ENCODE data around the gene SET.
"Not testable (repeated sequence)": the region's sequence is repeated elsewhere in the genome, so short reads cannot be mapped to it uniquely, and the experiment has no call there.

Gene SET, protein sequence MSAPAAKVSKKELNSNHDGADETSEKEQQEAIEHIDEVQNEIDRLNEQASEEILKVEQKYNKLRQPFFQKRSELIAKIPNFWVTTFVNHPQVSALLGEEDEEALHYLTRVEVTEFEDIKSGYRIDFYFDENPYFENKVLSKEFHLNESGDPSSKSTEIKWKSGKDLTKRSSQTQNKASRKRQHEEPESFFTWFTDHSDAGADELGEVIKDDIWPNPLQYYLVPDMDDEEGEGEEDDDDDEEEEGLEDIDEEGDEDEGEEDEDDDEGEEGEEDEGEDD

DNA sequence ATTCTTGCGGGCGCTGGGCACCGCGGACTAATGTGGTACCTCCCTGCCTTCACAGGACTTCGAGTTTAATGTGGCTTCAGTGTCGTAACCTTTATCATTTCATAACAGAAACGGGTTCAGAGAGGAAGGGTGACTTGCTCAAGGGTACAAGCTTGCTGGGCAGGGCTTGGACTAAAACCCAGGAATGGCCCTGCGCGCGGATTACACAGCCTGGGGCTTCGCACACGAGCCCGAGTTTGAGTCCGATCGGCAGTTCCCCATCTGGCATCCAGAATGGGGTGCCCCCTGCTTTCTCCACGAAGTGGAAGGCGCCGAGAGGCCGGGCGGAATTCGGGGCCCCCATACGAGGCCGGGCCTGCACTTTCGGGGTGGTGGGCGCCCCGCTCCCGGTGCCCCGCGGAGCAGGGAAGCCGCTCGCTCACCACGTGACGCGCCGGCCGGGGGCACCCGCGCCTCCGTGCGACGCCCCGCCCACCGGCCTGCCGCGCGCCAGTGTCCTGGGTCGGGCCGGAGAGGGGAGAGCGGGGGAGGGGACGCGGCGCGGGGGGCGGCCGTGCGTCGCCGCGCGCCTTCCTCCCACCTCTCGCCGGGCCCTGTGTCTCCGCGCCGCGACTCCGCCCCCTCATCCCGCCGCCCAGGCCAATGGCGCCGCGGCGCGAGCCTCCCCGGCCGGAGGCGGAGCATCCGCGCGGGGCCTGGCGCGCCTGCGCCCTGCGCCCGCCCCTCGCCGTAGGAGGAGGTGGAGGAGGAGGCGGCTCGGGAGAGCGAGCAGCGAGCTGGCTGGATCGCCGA lies at the start of gene SET:
TSS of gene SET (plus strand) at position 722 of the 792 bp plus-strand sequence. CDS start 361 bp downstream, outside the sequence.
- DNase-seq (ENCODE audit: low read depth): peak; percentile 86

DNA sequence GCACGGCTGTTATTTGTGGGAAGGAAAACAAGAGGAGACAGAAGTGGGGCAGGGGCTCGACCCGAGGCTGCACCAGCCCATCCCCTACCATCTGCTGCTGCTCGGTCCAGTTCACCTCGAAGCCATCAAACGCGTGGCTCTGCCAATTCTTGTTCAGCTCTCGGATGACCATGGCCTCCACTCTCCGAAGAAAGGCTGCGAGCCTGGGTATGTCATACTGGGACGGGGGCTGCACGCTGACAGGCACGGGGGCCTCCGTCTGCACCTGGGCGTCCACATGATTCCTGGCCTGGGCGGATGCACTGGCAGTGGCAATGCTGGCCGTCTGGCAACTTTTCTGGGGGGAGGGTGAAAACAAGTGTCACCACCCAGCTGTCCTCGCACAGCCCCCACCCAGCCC lies 48.4 kb upstream of the SET start:
- DNase-seq (ENCODE audit: low read depth): no peak

DNA sequence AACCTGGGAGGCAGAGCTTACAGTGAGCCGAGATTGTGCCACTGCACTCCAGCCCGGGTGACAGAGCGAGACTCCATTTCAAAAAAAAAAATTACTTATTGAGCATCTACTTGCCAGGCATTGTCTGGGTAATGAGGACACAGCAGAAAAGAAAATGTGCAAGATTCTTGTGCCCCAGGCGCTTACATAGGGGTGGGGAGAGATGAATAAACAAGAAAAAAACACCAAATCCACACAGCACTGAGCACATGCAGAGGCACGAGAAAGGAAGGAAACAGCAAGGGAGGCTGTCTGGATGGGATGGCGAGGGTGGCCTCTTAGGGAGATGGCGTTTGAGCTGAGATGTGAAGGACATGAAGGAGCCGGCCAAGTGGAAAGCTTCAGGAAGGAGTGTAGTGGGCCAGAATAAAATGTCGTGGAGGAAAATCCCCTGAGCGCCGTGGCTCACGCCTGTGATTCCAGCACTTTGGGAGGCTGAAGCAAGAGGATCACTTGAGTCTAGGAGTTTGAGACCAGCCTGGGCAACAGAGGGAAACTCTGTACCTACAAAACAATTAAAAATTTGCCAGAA lies 46.3 kb upstream of the SET start:
- DNase-seq (ENCODE audit: low read depth): no peak

DNA sequence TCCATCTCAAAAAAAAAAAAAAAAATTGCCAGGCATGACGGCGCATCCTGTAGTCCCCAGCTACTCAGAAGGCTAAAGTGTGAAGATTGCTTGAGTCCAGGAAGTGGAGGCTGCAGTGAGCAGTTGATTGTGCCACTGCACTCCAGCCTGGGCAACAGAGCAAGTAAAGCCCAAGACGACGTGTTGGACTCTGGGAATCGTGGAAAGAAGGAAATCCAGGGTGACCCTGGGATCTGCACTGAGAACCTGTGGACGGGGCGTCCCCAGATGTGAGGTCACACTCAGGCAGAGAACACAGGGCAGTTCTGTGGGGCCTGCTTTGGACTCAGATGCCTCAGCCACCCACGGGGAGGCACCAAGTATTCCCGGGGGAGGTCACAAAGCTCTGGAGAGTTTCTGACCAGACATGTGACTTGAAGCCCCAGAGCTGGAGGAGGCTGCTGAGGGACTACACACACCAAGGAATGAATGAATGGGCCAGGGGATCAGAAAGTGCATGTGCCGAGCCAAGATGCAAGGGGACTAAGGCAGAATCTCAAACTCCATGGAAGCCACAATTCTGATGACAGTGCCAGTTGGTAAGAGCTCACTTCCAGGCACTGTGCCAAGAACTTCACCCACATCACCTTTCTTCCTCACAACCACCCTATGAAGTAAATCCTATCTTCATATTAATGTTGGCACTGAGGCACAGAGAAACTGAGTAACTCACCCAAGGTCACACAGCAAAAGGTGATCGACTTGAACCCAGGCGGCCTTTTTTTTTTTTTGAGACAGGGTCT lies 45.3 kb upstream of the SET start:
- DNase-seq (ENCODE audit: low read depth): no peak

DNA sequence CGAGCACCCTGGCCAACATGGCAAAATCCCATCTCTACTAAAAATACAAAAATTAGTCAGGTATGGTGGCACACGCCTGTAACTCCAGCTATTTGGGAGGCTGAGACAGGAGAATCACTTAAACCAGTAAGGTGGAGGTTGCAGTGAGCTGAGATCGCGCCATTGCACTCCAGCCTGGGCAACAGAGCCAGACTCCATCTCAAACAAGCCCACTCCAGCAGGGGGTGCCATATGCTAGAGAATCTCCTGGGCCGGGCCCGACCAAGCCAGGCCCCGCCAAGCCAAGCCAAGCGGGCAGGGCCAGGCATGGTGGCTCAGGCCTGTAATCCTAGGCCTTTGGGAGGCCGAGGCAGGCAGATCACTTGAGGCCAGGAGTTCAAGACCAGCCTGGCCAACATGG lies 40.8 kb upstream of the SET start:
- DNase-seq (ENCODE audit: low read depth): not testable (repeated sequence)

- DNase-seq (ENCODE audit: low read depth): no peak
Observed at GRCh38 chr9:128651798-128652197, 37.2 kb upstream of the SET start.

DNA sequence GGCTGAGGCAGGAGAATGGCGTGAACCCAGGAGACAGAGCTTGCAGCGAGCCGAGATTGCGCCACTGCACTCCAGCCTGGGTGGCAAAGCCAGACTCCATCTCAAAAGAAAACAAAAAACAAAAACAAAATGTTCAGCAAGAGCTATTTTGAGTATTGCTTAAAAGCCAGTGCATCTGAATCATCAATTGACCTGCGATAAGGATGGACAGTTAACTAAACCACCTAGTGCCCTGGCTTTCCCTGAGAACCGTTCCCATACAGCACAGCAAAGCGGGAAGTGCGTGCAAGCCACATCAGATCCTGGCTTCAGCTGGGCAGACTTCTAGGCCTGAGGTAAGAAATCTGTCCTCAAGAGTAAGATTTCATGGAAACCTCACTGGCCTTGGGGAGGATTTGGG lies 35.1 kb upstream of the SET start:
- no peak for DNase-seq (ENCODE audit: low read depth)

DNA sequence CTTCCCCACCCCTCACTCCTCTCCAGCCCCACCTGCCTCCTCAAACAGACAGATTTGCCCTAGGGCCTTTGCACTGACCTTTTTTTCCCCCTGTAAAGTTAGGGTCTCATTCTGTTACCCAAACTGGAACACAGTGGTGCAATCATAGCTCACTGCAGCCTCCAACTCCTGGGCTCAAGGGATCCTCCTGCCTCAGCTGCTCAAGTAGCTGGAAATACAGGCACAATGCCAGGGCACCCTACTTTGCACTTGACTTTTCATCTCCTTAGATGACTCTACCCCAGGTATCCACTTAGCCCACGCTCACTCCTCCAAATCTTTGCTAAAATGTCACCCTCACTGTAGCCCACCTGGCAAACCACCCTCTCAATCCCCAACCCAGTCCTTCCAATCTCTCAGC lies 34.5 kb upstream of the SET start:
- no peak for DNase-seq (ENCODE audit: low read depth)

DNA sequence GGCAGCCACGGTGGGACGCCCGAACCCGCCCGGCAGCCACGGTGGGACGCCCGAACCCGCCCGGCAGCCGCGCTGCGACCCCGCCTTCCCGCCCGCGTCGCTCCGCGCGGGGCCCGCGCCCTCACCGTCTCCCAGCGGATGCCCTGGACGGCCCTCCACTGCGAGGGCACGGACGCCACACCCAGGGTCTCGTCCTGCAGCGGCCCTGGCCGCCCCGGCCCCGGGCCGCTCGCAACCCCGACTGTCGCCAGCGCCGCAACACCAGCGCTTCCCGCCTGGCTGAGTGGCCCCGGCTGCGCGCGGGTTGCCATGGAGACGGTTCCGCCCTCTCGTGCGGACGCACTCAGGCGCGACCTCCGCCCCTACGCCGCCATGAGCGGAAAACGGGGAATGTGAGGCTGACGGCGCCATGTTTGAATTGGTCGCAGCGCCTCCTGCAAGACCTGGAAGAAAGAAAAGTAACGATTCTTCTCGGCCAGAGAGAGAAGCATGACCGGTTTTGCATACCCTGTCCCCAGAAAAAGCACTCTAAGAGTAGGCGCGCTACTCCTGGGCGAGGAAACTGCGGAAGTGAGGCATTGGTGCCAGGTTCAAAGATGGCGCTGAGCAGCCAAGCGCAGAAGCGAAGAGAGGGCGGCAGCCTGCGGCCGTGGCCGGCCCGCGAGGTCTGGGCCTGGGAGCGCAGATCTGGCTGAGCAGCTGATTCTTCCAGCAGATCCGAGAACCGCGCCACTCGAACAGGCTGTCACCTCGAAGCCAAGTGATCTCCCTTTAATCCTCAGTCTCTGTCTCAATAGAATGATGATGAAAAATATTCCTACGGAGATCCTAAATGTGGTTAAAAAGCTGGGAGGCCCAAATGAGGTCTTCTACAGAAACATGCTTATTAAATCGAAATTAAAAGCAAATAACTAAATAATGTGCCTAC lies 32.3 kb upstream of the SET start, which contains the start of gene DYNC2I2:
TSS of gene DYNC2I2 (minus strand) at position 432 of the 928 bp plus-strand sequence. CDS start at position 311, 121 bp downstream.
- DNase-seq (ENCODE audit: low read depth): peak; percentile 84

DNA sequence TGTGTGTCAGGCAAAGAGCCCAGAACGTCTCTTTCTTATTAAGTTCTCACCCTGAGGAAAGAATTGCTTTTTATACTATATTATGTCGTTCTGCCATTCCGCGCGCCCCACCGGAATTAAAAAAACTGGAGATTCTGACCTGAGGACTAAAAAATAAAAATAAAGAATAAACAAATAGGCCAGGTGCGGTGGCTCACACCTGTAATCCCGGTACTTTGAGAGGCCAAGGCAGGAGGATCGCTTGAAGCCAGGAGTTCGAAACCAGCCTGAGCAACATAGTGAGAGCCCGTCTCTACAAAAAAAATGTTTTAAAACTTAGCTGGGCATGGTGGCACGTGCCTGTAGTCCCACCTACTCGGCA lies 31.7 kb upstream of the SET start:
- no peak for DNase-seq (ENCODE audit: low read depth)

DNA sequence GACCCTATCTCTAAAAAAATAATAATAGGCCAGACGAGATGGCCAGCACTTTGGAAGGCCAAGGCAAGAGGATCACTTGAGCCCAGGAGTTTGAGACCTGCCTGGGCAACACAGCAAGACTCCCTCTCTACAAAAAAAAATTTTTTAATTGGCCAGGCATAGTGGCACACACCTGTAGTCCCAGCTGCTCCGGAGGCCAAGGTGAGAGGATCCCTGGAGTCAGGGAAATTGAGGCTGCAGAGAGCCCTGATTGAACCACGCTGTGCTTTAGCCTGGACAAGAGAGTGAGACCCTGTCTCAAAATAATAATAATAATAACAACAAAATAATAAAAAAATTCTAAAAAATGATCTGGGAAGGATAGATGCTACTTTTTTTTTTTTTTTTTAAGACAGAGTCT lies 31.2 kb upstream of the SET start:
- no peak for DNase-seq (ENCODE audit: low read depth)

DNA sequence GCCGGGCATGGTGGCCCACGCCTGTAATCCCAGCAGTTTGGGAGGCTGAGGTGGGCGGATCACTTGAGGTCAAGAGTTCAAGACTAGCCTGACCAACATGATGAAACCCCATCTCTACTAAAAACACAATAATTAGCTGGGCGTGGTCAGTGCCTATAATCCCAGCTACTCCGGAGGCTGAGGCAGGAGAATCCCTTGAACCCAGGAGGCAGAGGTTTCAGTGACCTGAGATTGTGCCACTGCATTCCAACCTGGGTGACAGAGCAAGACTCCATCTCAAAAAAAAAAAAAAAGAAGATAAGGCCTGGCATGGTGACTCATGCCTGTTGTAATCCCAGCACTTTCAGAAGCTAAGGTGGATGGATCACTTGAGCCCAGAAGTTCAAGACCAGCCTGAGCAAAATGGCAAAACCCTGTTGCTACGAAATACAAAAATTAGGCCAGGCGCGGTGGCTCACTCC lies 22.5 kb upstream of the SET start:
- not testable (repeated sequence) for DNase-seq (ENCODE audit: low read depth)

DNA sequence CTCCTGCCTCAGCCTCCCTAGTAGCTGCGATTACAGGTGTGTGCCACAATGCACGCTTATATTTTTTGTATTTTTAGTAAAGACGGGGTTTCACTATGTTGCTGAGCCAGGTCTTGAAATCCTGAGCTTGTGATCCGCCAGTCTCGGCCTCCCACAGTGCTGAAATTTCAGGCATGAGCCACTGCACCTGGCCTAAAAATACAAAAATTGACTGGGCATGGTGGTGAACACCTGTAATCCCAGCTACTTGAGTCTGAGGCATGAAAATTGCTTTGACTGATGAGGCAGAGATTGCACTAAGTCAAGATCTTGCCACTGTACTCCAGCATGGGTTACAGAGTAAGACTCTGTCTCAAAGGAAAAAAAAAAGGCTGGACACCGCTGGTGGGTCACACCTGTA lies 19.2 kb upstream of the SET start:
- DNase-seq (ENCODE audit: low read depth): no peak

GRCh38 chr9:128675382-128675781 lies 13.6 kb upstream of the SET start:
- DNase-seq (ENCODE audit: low read depth): no peak

- no peak for DNase-seq (ENCODE audit: low read depth)
Observed at GRCh38 chr9:128677794-128678193, 11.2 kb upstream of the SET start.

DNA sequence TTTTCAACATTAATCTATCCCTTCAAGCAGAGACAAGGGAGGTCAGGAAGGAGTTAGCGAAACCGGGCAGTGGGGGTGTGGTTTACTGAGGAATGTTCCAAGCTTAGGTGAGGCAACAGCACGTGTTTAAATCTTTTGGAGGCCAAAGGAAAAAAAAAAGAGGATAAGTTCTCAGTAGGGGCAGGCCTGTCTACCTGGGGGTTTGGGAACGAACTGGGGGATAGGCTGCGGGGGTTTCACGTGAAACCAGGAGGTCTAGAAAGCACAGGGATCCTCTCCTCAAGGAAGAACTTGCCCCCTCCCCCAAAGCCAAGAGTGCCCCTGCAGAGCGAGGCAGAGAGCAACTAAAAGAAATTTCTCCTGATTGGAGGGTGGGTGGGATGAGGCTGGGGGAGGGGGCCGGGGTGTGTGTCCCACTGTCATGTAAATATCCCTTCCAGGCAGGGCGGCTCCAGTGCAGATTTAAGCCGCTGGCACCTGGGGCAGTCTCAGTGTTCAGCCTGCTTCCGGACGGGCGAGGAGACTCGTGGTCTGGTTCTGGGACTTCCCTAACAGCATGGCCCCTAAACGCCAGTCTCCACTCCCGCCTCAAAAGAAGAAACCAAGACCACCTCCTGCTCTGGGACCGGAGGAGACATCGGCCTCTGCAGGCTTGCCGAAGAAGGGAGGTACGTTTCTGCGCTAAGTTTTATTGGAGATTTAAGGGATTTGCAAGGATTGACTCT lies 5.5 kb upstream of the SET start:
- no peak for DNase-seq (ENCODE audit: low read depth)

DNA sequence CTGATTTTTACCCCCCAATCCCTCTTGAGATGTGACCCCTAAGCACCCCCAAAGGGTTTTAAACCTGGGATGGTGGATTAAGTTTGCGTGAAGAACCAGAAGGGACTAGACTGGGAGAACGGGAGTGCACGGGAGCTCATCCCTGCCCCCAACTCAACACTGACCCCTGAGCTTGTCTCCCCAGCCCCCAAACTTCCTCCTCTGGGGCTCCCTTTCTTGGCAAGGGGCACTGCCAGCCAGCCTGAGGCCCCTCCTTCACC lies 5.0 kb upstream of the SET start:
- no peak for DNase-seq (ENCODE audit: low read depth)

- DNase-seq (ENCODE audit: low read depth): no peak
Observed at GRCh38 chr9:128684325-128685199, 4.5 kb upstream of the SET start.

DNA sequence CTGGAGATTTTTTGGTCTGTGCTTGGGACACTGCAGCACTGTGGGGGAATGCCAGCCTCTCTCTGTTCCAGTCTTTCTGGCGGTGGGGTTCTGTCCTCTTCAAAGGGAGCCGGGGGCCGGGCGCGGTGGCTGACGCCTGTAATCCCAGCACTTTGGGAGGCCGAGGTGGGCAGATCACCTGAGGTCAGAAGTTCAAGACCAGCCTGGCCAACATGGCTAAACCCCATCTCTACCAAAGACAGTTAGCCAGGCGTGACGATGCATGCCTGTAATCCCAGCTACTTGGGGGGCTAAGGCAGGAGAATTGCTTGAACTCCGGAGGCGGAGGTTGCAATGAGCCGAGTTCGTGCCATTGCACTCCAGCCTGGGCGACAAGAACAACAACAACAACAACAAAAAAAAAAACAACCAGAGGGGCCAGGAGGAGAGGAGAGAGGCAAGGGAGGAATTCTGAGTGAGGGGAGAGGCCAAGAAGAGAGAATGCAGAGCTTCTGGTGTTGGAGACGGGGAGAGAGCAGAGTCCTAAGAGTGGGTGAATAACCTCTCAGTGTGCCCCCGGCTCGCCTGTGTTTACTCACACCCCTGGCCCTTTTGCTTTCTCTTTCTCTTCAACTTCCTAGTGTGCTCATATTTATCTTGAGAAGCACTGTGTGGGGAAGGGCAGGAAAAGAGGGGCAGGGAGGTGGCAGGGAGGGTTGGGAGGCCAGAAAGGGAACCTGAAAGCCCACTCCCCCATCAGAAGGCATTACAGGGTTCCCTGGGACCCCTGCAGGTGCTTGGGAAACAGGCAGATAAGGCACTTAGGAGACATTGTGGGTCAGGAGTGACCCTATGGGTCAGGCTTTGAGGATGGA lies 3.2 kb upstream of the SET start:
- DNase-seq (ENCODE audit: low read depth): no peak

All from fibroblast of the conjunctiva (primary cell).